G401.6 (cell line): ENCODE data around the gene PDF.

ENCODE experiments used
- FAIRE-seq: peaks from 2 replicates; lab custom pipeline; 2012; peaks lifted over from hg19 to GRCh38; lab: Jason Lieb, UNC

PDF gene

GRCh38 chr16:69339289-69340094 is 9.1 kb upstream of the PDF start, which contains the start of the genes COG8 and NIP7:
COG8 (minus strand) TSS chr16:69339564; CDS start chr16:69339552, 12 bp downstream.
NIP7 (plus strand) TSS chr16:69339772; CDS start chr16:69339830, 58 bp downstream.
- peak; percentile 98 for FAIRE-seq

GRCh38 chr16:69338557-69339288 is 8.3 kb upstream of the PDF start:
- no peak for FAIRE-seq

- no peak for FAIRE-seq
Measured at GRCh38 chr16:69334696-69335095, 4.3 kb upstream of the PDF start.

- FAIRE-seq = no peak
Measured at GRCh38 chr16:69329369-69330285, 761 bp downstream of the PDF start.

GRCh38 chr16:69328854-69329316 is 1.5 kb downstream of the PDF start:
- no peak for FAIRE-seq

GRCh38 chr16:69327585-69328310 is 2.6 kb downstream of the PDF start:
- no peak for FAIRE-seq

GRCh38 chr16:69326172-69326873 is 4.1 kb downstream of the PDF start:
- FAIRE-seq = no peak

- no peak for FAIRE-seq
Measured at GRCh38 chr16:69325784-69326171, 4.6 kb downstream of the PDF start.

- FAIRE-seq = no peak
Measured at GRCh38 chr16:69324585-69325253, 5.7 kb downstream of the PDF start.

- no peak for FAIRE-seq
Measured at GRCh38 chr16:69324013-69324531, 6.3 kb downstream of the PDF start.

GRCh38 chr16:69323415-69323814 is 7.0 kb downstream of the PDF start:
- FAIRE-seq = no peak

- FAIRE-seq = no peak
Measured at GRCh38 chr16:69322343-69322742, 8.0 kb downstream of the PDF start.

- FAIRE-seq = no peak
Measured at GRCh38 chr16:69321080-69321479, 9.3 kb downstream of the PDF start.

- FAIRE-seq = no peak
Measured at GRCh38 chr16:69320740-69321073, 9.7 kb downstream of the PDF start.

- no peak for FAIRE-seq
Measured at GRCh38 chr16:69319826-69320739, 10.3 kb downstream of the PDF start.

- no peak for FAIRE-seq
Measured at GRCh38 chr16:69319381-69319780, 11.0 kb downstream of the PDF start.

- FAIRE-seq = no peak
Measured at GRCh38 chr16:69318911-69319289, 11.5 kb downstream of the PDF start.

GRCh38 chr16:69318177-69318910 is 12.0 kb downstream of the PDF start:
- FAIRE-seq = no peak
